GM21515 (cell line): ENCODE results near the gene MTNR1A.

Source experiments
- ATAC-seq: cut with Tn5 transposase; IDR thresholded peaks from one replicate; pipeline ENCODE4 v1.9.1; 2021; ENCODE audit not compliant: unreplicated experiment

Gene MTNR1A

DNA sequence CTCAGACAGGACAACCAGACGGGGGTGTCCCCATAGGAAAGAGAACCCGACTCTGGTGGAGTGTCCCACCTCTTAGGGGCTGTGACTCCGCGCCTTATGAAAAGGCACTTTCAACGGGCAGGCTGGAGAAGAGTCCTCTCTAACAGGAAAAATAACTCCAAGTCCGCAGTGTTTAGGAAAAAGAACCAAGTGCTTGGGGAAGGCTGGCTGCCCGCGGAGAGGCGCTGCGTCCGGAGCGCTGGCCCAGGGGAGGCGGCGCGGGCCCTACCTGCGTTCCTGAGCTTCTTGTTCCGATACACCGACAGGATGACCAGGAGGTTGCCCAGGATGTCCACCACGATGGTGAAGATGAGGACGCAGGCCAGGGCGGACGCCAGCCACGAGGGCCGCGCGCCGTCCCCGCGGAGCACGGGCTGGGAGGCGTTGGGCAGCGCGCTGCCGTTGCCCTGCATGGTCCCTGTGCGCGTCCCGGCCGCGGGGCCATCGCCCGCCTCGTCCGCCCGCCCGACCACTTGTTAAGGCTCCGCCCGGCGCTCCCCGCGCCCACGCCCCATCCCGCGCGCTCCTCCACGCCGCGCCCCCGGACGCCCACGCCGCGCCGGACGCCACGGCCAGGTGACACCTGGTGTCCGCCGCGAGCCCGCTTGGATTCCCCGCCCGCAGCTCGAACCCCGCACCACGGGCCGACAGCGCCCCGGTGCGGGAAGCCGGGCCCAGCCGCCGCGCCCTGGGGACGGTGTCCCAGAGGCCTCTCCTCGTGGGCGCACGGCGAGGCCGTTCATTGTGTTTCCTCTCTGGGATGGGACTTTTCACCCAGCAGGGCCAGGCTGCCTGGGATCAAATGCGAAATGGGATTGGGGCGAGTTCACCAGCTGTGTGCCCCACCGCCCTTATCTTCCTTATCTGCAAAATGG, at the start of gene MTNR1A:
TSS of gene MTNR1A (minus strand) at position 654 of the 914 bp plus-strand sequence. CDS start at position 452, 202 bp downstream.
- no peak for ATAC-seq

GRCh38 chr4:186604124-186604807, 48.9 kb upstream of the MTNR1A start:
- ATAC-seq, result no peak

DNA sequence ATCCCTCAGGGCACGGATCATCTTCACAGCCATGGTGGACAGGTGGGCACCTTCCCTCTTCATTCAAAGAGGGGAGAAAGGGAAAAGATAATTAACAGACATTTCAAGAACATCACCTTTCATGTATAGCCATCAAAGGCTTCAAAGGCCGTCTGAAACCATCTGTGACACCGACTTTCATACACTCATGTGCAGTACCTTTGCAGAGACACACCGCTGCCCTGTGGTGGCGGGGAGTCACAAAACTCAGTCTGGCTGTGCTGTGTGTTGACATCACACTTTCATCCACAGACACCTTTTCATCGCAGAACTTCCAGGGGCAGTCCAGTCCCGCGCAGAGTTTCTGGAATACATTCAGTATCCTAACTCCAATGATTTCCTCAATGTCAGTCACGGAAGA, 47.6 kb upstream of the MTNR1A start:
- ATAC-seq, result no peak

GRCh38 chr4:186599483-186599882, 44.1 kb upstream of the MTNR1A start:
- ATAC-seq, result no peak

DNA sequence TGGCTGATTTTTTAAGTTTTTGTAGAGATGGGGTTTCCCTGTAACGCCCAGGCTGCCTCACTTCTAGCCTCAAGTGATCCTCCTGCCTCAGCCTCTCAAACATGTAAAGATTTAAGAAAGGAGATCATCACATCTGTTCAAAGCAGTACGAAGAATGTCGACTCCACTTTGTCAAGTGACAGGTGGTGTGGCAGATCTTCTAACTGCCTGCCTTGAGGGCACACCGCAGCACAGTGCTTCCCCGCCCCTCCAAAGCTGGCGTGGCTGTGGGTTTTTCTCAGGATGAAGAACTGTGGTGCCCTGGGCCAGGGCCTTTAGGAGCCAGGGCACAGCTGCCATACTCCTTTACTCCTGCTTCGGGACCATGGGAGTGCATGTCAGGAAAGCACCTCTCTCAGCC, 43.3 kb upstream of the MTNR1A start:
- no peak for ATAC-seq

- ATAC-seq, result no peak
These were observed 41.6 kb upstream of the MTNR1A start for GRCh38 chr4:186596850-186597390.

GRCh38 chr4:186596346-186596745, 41.0 kb upstream of the MTNR1A start:
- ATAC-seq, result no peak

GRCh38 chr4:186593587-186593973, 38.2 kb upstream of the MTNR1A start:
- ATAC-seq, result no peak

DNA sequence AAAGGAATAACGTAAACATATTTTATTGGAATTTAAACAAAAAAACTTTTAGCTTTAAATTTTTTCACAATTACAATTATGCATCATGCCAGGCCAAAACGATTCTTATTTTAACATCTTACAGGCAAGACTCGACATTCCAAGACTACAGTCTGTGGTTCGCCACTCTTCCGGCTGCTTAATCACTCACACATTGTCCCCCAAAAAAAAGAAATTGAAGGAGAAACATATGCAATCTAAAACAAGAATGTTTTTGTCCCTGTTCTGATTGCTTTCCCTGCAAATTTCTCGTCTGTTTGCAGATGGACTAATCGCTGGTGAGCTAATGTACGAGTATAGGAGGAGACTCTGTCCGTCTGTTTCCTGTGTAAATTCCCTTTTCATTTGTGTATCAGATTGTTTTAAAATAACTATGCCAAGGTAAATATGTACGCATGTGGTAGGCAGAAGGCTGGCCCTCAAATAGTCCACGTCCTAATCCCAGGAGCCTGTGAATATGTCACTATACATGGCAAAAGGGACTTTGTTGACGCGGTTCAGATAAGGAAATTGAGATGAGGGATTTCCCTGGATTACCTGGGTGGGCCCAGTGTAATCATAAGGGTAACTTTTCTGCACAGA, 37.7 kb upstream of the MTNR1A start:
- ATAC-seq, result no peak

DNA sequence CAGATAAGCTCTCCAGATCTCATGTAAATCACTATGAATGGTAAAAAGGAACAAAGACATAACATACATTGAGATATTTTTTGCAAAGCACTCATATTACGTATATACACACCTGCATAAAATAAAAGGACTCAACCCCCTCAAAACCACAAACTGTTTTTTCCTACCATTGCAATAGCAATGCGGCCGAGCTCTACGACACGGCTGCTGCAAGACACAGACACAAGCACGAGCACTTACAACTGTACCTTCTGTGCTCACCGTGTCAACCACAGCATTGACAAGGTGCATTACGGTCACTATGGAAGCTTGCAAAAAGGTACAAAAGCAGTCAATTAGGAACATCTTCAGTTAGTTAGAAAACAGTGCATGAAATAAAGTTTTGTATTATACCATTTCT, 37.1 kb upstream of the MTNR1A start:
- no peak for ATAC-seq

- ATAC-seq, result no peak
These were observed 36.3 kb upstream of the MTNR1A start for GRCh38 chr4:186591651-186592050.

DNA sequence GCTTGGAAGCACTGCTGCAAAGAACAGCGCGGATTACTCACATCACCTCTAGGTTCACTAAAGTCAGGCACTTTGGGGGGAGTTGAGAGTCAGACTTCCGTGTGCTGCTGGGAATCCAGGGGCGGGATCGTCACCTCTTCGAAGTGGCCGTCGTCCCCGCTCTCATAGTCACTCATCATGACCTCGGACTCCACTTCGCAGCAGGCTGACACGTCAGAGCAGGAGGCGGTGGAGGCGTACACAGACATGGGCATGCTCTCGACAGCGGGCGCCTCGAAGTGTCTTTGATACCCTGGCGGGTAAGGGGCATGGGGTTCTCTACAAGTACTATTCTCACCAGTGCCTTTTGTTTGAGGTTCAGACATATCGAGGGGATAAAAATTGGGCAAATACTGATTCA, 33.1 kb upstream of the MTNR1A start:
- ATAC-seq, result no peak

GRCh38 chr4:186587416-186588018, 32.1 kb upstream of the MTNR1A start:
- ATAC-seq, result peak; percentile 74

GRCh38 chr4:186586205-186586604, 30.8 kb upstream of the MTNR1A start:
- no peak for ATAC-seq

- ATAC-seq, result no peak
These were observed 29.5 kb upstream of the MTNR1A start for GRCh38 chr4:186584912-186585311.

- no peak for ATAC-seq
These were observed 26.1 kb upstream of the MTNR1A start for GRCh38 chr4:186581421-186581820.

DNA sequence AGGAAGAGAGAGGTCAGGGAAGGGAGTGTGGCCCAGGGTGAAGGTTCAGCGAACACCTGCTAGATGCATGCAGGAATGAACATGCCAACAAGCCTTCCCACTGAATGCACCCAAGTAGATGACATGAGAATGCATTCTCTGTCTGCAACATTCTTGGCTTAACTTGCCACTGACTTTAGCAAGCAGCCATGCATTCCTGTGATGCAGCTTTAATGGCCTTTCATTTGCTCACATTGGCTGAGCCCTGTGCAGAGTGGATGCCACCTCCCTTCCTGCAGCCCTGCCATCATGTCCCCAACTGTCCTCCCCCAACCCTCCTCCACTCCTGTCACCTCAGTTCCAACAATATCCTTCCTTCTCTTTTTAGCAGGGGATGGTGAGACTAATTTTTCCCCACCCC, 25.3 kb upstream of the MTNR1A start:
- no peak for ATAC-seq

GRCh38 chr4:186570193-186570996, 15.0 kb upstream of the MTNR1A start:
- ATAC-seq, result no peak

- ATAC-seq, result no peak
These were observed 14.3 kb upstream of the MTNR1A start for GRCh38 chr4:186569533-186570192.

DNA sequence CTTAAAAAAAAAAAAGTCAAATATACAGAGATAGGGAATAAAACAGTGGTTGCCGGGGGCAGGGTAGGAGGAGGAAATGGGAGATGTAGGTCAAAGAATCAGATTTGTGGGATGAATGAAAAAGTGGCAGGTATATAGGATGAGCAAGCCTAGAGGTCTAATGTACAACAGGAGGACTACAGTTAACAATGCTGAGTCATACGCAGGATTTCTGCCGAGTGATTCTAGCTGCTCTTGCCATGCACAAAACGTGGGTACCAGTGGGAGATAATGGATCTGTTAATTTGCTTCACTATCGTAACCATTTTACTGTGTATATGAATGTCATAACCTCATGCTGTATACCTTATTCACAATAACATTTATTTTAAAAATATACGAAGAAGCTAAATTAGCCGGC, 10.7 kb upstream of the MTNR1A start:
- ATAC-seq, result no peak
